Mesenteric fat pad (tissue), 1 donor: Measurements from ENCODE around the gene PRDX1. TPM values are rescaled to one million over a fixed set of nuclear protein-coding genes. Genes with fewer than 3 reads are reported as not detected.
"Not testable (repeated sequence)": the region's sequence is repeated elsewhere in the genome, so short reads cannot be mapped to it uniquely, and the experiment has no call there.

Experiments used
- DNase-seq: peaks from one replicate; pipeline ENCODE4 v3.0.0-alpha.2; 2020; ENCODE audit warnings: low spot score
- total RNA-seq: library from RNA; stranded (reverse); fragmentation: NEBNext Ultra II Directional; extraction: Animal tissue kit (Norgen Biotek cat#: 25700); gene quantifications from one replicate; pipeline ENCODE4 v1.2.1, GENCODE V29; 2021
- donor health status: DM: yes; HTN: yes; CAD: no.

Gene PRDX1
- total RNA-seq, 1 donor from 2014 or later: 495 TPM

GRCh38 chr1:45536886-45537285 is 15.2 kb upstream of the PRDX1 start:
- no peak for DNase-seq

GRCh38 chr1:45535988-45536766 is 14.5 kb upstream of the PRDX1 start:
- no peak for DNase-seq

GRCh38 chr1:45531873-45532272 is 10.2 kb upstream of the PRDX1 start:
- DNase-seq: no peak

- DNase-seq: no peak
Observed at GRCh38 chr1:45530632-45531135, 9.0 kb upstream of the PRDX1 start.

- DNase-seq: no peak
Observed at GRCh38 chr1:45526135-45526644, 4.5 kb upstream of the PRDX1 start.

- not testable (repeated sequence) for DNase-seq
Observed at GRCh38 chr1:45523975-45524374, 2.3 kb upstream of the PRDX1 start.

GRCh38 chr1:45523516-45523915 is 1.8 kb upstream of the PRDX1 start:
- DNase-seq: not testable (repeated sequence)

- no peak for DNase-seq
Observed at GRCh38 chr1:45522324-45523104, 830 bp upstream of the PRDX1 start.

GRCh38 chr1:45519774-45520173 is 1.9 kb downstream of the PRDX1 start:
- not testable (repeated sequence) for DNase-seq

GRCh38 chr1:45518910-45519309 is 2.8 kb downstream of the PRDX1 start:
- no peak for DNase-seq

GRCh38 chr1:45518366-45518765 is 3.3 kb downstream of the PRDX1 start:
- DNase-seq: not testable (repeated sequence)

- DNase-seq: no peak
Observed at GRCh38 chr1:45516465-45516864, 5.2 kb downstream of the PRDX1 start.

GRCh38 chr1:45516036-45516435 is 5.6 kb downstream of the PRDX1 start:
- no peak for DNase-seq

- not testable (repeated sequence) for DNase-seq
Observed at GRCh38 chr1:45513532-45514260, 8.0 kb downstream of the PRDX1 start.

- no peak for DNase-seq
Observed at GRCh38 chr1:45512641-45513054, 9.0 kb downstream of the PRDX1 start.

GRCh38 chr1:45510972-45511527 is 10.6 kb downstream of the PRDX1 start:
- DNase-seq: no peak

- DNase-seq: no peak
Observed at GRCh38 chr1:45510036-45510971, 11.4 kb downstream of the PRDX1 start.

GRCh38 chr1:45508295-45509151 is 13.2 kb downstream of the PRDX1 start:
- DNase-seq: no peak

GRCh38 chr1:45507893-45508292 is 13.8 kb downstream of the PRDX1 start:
- DNase-seq: no peak
